ENCODE measurements around the gene PML.

DNA sequence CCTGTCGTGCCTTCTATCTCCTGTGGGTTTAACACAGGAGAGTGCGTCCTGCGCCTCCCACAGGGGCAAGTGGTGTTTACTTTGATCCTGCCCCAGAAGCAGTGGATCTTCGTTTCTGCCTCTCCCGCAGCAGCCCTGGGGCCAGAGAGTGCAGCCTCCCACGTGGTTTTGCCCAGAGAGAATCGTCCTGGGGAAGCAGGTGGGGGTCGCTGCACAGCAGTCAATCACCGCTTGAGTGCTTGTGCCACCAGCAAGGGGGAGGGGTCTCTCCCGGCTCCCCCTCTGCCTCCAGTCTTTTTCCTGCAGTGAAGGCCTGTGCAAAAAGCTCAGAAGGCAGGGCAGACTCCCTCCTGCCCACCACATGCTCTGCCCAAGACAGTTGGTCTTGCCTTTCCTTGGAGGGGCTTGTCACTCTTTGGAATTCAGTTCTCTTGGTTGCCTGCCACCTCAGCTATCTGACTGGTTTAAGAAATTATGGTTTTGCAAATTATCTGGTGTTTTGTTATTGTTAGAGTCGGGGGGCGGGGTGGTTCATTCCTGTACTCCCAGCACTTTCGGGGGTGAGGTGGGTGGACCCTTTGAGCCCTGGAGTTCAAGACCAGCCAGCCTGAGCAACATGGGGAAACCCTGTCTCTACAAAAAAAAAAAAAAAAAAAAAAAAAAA is 29.3 kb upstream of the PML start:
- TF ChIP-seq, protein P1, sequence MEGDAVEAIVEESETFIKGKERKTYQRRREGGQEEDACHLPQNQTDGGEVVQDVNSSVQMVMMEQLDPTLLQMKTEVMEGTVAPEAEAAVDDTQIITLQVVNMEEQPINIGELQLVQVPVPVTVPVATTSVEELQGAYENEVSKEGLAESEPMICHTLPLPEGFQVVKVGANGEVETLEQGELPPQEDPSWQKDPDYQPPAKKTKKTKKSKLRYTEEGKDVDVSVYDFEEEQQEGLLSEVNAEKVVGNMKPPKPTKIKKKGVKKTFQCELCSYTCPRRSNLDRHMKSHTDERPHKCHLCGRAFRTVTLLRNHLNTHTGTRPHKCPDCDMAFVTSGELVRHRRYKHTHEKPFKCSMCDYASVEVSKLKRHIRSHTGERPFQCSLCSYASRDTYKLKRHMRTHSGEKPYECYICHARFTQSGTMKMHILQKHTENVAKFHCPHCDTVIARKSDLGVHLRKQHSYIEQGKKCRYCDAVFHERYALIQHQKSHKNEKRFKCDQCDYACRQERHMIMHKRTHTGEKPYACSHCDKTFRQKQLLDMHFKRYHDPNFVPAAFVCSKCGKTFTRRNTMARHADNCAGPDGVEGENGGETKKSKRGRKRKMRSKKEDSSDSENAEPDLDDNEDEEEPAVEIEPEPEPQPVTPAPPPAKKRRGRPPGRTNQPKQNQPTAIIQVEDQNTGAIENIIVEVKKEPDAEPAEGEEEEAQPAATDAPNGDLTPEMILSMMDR (IDR thresholded peaks at IDR 0.05; ENCODE audit: insufficient read depth, low read length): no peak
- TF ChIP-seq POLR2AphosphoS5 (IDR thresholded peaks at IDR 0.05; ENCODE audit: low read depth): no peak
- no peak for TF ChIP-seq GABPA (IDR thresholded peaks at IDR 0.05; ENCODE audit: low read depth)
- TF ChIP-seq, protein P2, sequence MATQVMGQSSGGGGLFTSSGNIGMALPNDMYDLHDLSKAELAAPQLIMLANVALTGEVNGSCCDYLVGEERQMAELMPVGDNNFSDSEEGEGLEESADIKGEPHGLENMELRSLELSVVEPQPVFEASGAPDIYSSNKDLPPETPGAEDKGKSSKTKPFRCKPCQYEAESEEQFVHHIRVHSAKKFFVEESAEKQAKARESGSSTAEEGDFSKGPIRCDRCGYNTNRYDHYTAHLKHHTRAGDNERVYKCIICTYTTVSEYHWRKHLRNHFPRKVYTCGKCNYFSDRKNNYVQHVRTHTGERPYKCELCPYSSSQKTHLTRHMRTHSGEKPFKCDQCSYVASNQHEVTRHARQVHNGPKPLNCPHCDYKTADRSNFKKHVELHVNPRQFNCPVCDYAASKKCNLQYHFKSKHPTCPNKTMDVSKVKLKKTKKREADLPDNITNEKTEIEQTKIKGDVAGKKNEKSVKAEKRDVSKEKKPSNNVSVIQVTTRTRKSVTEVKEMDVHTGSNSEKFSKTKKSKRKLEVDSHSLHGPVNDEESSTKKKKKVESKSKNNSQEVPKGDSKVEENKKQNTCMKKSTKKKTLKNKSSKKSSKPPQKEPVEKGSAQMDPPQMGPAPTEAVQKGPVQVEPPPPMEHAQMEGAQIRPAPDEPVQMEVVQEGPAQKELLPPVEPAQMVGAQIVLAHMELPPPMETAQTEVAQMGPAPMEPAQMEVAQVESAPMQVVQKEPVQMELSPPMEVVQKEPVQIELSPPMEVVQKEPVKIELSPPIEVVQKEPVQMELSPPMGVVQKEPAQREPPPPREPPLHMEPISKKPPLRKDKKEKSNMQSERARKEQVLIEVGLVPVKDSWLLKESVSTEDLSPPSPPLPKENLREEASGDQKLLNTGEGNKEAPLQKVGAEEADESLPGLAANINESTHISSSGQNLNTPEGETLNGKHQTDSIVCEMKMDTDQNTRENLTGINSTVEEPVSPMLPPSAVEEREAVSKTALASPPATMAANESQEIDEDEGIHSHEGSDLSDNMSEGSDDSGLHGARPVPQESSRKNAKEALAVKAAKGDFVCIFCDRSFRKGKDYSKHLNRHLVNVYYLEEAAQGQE (IDR thresholded peaks at IDR 0.05; ENCODE audit: insufficient replicate concordance, low read depth): no peak
